K562 (cell line): ENCODE measurements around the gene PTPRR. TPM values are rescaled to one million over a fixed set of nuclear protein-coding genes. Genes with fewer than 3 reads are reported as not detected.

ENCODE experiments used
- ATAC-seq: fragments of 200-7000 bp; cut with Tn5 transposase; 3 replicates; pipeline ENCODE4 v1.9.1; 2020; ENCODE audit warnings: moderate library complexity
- BruUV-seq: library from RNA; stranded (reverse); fragments of 400-500 nt; replicated peaks from 2 replicates; lab custom pipeline; 2021; lab: Mats Ljungman, UMichigan
- CTCF ChIA-PET: fragments of 300-600 bp; formaldehyde crosslinking; extraction: SDS; loops from one replicate; lab custom pipeline; 2021; ENCODE audit warnings: low intra/inter-chr PET ratio; lab: Yijun Ruan, JAX
- POLR2A ChIA-PET: fragments of 300-600, 350-650 bp; sonication (Branson Sonifier 250); formaldehyde crosslinking; extraction: SDS; loops from one replicate; lab custom pipeline; 2021; ENCODE audit warnings: antibody characterized with exemption, inconsistent platforms; lab: Yijun Ruan, JAX
- DNase-seq, 4 experiments: peaks; one replicate each; pipeline versions ENCODE4 v3.0.0 to v3.0.0-alpha.2; 2011 to 2018; ENCODE audit warnings: low spot score in 3 of 4, mixed read lengths in 3 of 4; ENCODE audit errors: extremely low read depth in 1 of 4
- FAIRE-seq: peaks from 2 replicates; lab custom pipeline; 2011; peaks lifted over from hg19 to GRCh38; lab: Jason Lieb, UNC
- H2AFZ ChIP-seq: 2 replicates; pipeline ENCODE4 v1.6.0; 2011; ENCODE audit warnings: low read depth, low read length, control low read depth, inconsistent platforms
- H3K27ac ChIP-seq: fragments of 200-600 bp; 3 replicates; pipeline ENCODE4 v1.8.0; 2011; ENCODE audit warnings: low read depth, mild to moderate bottlenecking, control low read depth, inconsistent platforms, low read length, moderate library complexity, mixed read lengths; ENCODE audit errors: extremely low read depth
- H3K27me3 ChIP-seq, 2 experiments: fragments of 300-600 bp in 1 of 2; 2 replicates in 1 of 2; 3 replicates in 1 of 2; pipeline versions ENCODE4 v1.6.0 to v1.8.0; 2011; ENCODE audit warnings: inconsistent platforms in 2 of 2, low read length in 2 of 2, mild to moderate bottlenecking in 1 of 2, mixed read lengths in 1 of 2, moderate library complexity in 1 of 2; ENCODE audit not compliant: control insufficient read depth in 2 of 2, insufficient read depth in 2 of 2
- H3K36me3 ChIP-seq: fragments of 300-600 bp; 3 replicates; pipeline ENCODE4 v1.8.0; 2011; ENCODE audit warnings: mild to moderate bottlenecking, low read length, inconsistent platforms; ENCODE audit not compliant: control insufficient read depth, insufficient read depth
- H3K4me1 ChIP-seq, 2 experiments: fragments of 200-600 bp in 1 of 2; replicated peaks in 1 of 2; 2 replicates in 1 of 2; 3 replicates in 1 of 2; pipeline versions ENCODE4 v1.5.1 to v1.8.0; 2011; ENCODE audit warnings: inconsistent platforms in 2 of 2, low read length in 2 of 2, mild to moderate bottlenecking in 1 of 2, mixed read lengths in 1 of 2, moderate library complexity in 1 of 2; ENCODE audit not compliant: control insufficient read depth in 2 of 2, insufficient read depth in 2 of 2
- H3K4me2 ChIP-seq: 2 replicates; pipeline ENCODE4 v1.6.1; 2011; ENCODE audit warnings: low read length, control low read depth, inconsistent platforms, mixed read lengths; ENCODE audit not compliant: insufficient read depth
- H3K4me3 ChIP-seq: fragments of 200-600 bp; sonication (generic), shearing (Covaris generic); 2 replicates; pipeline ENCODE4 v1.5.1; 2016; ENCODE audit warnings: control low read depth, inconsistent platforms
- H3K79me2 ChIP-seq: fragments of 200-600 bp; 3 replicates; pipeline ENCODE4 v1.8.0; 2011; ENCODE audit warnings: low read length, inconsistent platforms; ENCODE audit not compliant: control insufficient read depth, insufficient read depth
- H3K9ac ChIP-seq, 2 experiments: 2 replicates each; pipeline versions ENCODE4 v1.6.0 to v1.6.1; 2011; ENCODE audit warnings: low read depth in 2 of 2, low read length in 2 of 2, control low read depth in 1 of 2, inconsistent platforms in 1 of 2, mild to moderate bottlenecking in 1 of 2, mixed read lengths in 1 of 2; ENCODE audit not compliant: insufficient read depth in 1 of 2
- H3K9me1 ChIP-seq: one replicate; pipeline ENCODE4 v1.6.0; 2011; ENCODE audit warnings: inconsistent platforms, mild to moderate bottlenecking, low read length, moderate library complexity; ENCODE audit not compliant: control insufficient read depth, insufficient read depth
- H3K9me3 ChIP-seq: replicated peaks from 2 replicates; pipeline ENCODE4 v1.5.1; 2011; ENCODE audit warnings: low read depth, low read length, inconsistent platforms; ENCODE audit not compliant: control insufficient read depth, insufficient read depth
- H4K20me1 ChIP-seq: replicated peaks from 2 replicates; pipeline ENCODE4 v1.6.1; 2011; ENCODE audit warnings: low read length, inconsistent platforms, mixed read lengths; ENCODE audit not compliant: control insufficient read depth, insufficient read depth
- HEY1 ChIP-seq: fragments of 250-450 bp; sonication (Bioruptor Pico); IDR thresholded peaks from 2 replicates; pipeline ENCODE4 v1.5.0; 2020; ENCODE audit warnings: mild to moderate bottlenecking, moderate library complexity, borderline replicate concordance
- JUN ChIP-seq, 2 experiments: sonication (generic) in 1 of 2; formaldehyde crosslinking in 1 of 2; IDR thresholded peaks; 2 replicates each; pipeline versions ENCODE4 v1.6.1 to v1.8.0; 2012 to 2022; ENCODE audit warnings: borderline replicate concordance in 2 of 2, mild to moderate bottlenecking in 2 of 2, improper control_type of control experiment in 1 of 2, low read depth in 1 of 2, low read length in 1 of 2, missing genetic modification reagents in 1 of 2
- MTA3 ChIP-seq: fragments of 450-650 bp; formaldehyde crosslinking; IDR thresholded peaks from 2 replicates; pipeline ENCODE4 v1.6.1; 2017; ENCODE audit warnings: mild to moderate bottlenecking, borderline replicate concordance
- PHTF2 ChIP-seq: fragments of 250-450 bp; sonication (Bioruptor Pico); IDR thresholded peaks from 2 replicates; pipeline ENCODE4 v1.5.0; 2021; ENCODE audit warnings: mild to moderate bottlenecking
- RAD21 ChIP-seq, 2 experiments: fragments of 250-450 bp in 1 of 2; fragments of 450-650 bp in 1 of 2; sonication (Bioruptor Pico) in 1 of 2; formaldehyde crosslinking in 1 of 2; IDR thresholded peaks in 1 of 2; conservative IDR thresholded peaks in 1 of 2; 2 replicates each; pipeline versions ENCODE4 v1.4.0 to v1.8.0; 2020 to 2022; ENCODE audit warnings: mild to moderate bottlenecking in 2 of 2, moderate library complexity in 1 of 2
- SNIP1 ChIP-seq: fragments of 450-650 bp; IDR thresholded peaks from 2 replicates; pipeline ENCODE4 v1.7.1; 2017; ENCODE audit warnings: low read depth, mild to moderate bottlenecking
- STAT5A ChIP-seq: IDR thresholded peaks from 2 replicates; pipeline ENCODE4 v1.6.1; 2012; ENCODE audit warnings: low read length, inconsistent platforms, borderline replicate concordance
- ZNF589 ChIP-seq: fragments of 200-800 bp; sonication (Bioruptor generic); IDR thresholded peaks from 2 replicates; pipeline ENCODE4 v1.6.1; 2016; ENCODE audit warnings: low read depth, missing genetic modification characterization, missing compliant biosample characterization
- WGBS: fragments of 100-300 bp; shearing (Covaris generic); methylation state at CpG from one replicate; pipeline ENCODE4 v1.1.6; 2016; ENCODE audit warnings: low coverage, mixed read lengths; ENCODE audit not compliant: insufficient coverage; ENCODE audit errors: missing lambda C conversion rate; 5-methylcytosine and 5-hydroxymethylcytosine counted together
- in situ Hi-C: fragments of 300-500 bp; cut with MboI; formaldehyde crosslinking; loops from 4 replicates; pipeline ENCODE4 v1.15.0; 2018; ENCODE audit warnings: inconsistent platforms, mixed read lengths
- intact Hi-C: fragments of 100-400 bp; cut with micrococcal nuclease; formaldehyde crosslinking; loops from 2 replicates; pipeline ENCODE4 v1.14.2; 2022
- polyA plus RNA-seq, 8 experiments: library from polyadenylated mRNA; depleted of rRNA in 4 of 8; stranded (reverse) in 5 of 8; unstranded in 3 of 8; fragments of >200 nt; fragmentation: Nextera tagmentation in 2 of 8; fragmentation: Illumina TruSeq in 1 of 8; extraction: Ambion mirVana in 2 of 8; extraction: Trizol in 1 of 8; gene quantifications; 2 replicates each; pipeline versions ENCODE4 v1.2.1 to v1.2.3, GENCODE V29; 2011 to 2014; ENCODE audit warnings: inconsistent platforms in 1 of 8, missing spikeins in 1 of 8
- total RNA-seq, 7 experiments: library from RNA; depleted of rRNA in 6 of 7; stranded (reverse); fragments of >200 nt in 6 of 7; fragmentation: Illumina TruSeq in 2 of 7; extraction: Trizol in 2 of 7; gene quantifications; 2 replicates each; pipeline versions ENCODE4 v1.2.1 to v1.2.3, GENCODE V29; 2011 to 2021; ENCODE audit warnings: low replicate concordance in 1 of 7
- TF ChIP-seq, protein P1 (sequence below): fragments of 250-450 bp; sonication (Bioruptor Pico); IDR thresholded peaks from 2 replicates; pipeline ENCODE4 v1.8.0; 2022; ENCODE audit warnings: moderate library complexity, mild to moderate bottlenecking, inconsistent platforms
- TF ChIP-seq, protein P2 (sequence below), 3 experiments: IDR thresholded peaks in 2 of 3; conservative IDR thresholded peaks in 1 of 3; 2 replicates each; pipeline ENCODE4 v1.5.1; 2011 to 2012; ENCODE audit warnings: low read length in 3 of 3, mild to moderate bottlenecking in 3 of 3, control low read depth in 2 of 3, improper control_type of control experiment in 1 of 3, inconsistent platforms in 1 of 3, low read depth in 1 of 3, mixed read lengths in 1 of 3, moderate library complexity in 1 of 3; ENCODE audit not compliant: insufficient read depth in 2 of 3

The PTPRR gene
- total and polyA plus RNA-seq, 9 of the 15 experiments (the other 6 are each of a cell fraction or from before 2014, with no cell fraction given) = 6.6 to 41.7 (median 12.3) TPM

DNA sequence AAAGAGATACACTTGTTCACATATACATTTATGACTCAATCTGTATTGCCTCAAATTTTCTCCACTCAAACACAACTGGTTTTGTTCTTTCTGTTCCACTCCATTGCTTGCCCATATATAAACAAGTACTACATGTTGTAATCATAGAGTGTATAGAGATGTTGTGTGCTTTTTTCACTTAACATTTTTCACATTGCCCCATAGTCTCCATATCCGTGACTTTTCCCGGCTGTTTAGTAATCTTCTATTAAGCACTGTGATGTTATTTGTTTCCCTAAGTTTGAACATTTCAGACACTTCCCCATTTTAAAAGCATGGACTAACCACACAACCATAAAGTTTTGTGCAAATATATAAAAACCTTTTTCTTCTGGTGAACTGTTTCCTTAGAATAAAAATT lies 45.5 kb upstream of the PTPRR start (continued):
- TF ChIP-seq STAT5A = no peak
- no peak for TF ChIP-seq HEY1 (CRISPR knock-in tag)
- TF ChIP-seq MTA3 = no peak
- TF ChIP-seq, protein P1, sequence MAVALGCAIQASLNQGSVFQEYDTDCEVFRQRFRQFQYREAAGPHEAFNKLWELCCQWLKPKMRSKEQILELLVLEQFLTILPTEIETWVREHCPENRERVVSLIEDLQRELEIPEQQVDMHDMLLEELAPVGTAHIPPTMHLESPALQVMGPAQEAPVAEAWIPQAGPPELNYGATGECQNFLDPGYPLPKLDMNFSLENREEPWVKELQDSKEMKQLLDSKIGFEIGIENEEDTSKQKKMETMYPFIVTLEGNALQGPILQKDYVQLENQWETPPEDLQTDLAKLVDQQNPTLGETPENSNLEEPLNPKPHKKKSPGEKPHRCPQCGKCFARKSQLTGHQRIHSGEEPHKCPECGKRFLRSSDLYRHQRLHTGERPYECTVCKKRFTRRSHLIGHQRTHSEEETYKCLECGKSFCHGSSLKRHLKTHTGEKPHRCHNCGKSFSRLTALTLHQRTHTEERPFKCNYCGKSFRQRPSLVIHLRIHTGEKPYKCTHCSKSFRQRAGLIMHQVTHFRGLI (CRISPR knock-in tag) = no peak
- TF ChIP-seq ZNF589 (CRISPR knock-in tag) = no peak
- TF ChIP-seq SNIP1 = no peak
- no peak for TF ChIP-seq JUN (IDR thresholded peaks at IDR 0.05; ENCODE audit: borderline replicate concordance, low read depth, low read length)
- TF ChIP-seq JUN (CRISPR knock-in tag; IDR thresholded peaks at IDR 0.05; ENCODE audit: borderline replicate concordance) = no peak
- TF ChIP-seq, all 486 proteins: peak for 0

DNA sequence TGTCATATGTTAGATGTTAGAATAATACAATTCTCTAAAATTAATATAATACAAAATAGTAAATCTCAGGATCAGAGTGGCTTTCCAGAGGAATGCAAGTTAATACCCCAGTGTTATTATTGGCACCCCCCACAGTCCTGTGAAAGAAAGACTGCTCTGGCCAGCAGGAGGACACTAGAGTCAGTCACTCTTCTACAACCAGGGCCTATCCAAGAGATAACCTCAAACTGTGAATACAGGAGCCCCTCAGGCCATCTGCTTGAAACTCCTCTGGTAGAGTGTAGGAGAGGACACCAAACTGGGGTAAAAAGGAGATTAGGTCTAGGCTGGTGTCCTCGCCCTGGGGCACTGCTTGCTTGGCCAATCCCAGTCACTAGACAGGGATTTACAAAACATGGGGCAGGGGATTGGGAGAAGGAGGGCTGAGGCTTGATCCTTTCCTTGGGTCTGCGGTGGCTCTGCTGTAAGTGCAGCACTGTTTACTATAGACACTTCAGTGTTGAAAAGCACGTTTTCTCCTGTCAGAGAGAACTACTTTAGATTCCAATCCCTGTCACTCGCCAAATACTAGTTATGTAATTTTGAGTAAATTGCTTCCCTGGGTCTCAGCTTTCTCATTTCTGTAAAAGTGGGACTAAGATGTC lies 44.5 kb upstream of the PTPRR start:
- H3K79me2 ChIP-seq = no peaks in the 10 kb centered on the region
- peak in 1 of 4 experiments; percentile 6 for DNase-seq
- no peak for FAIRE-seq
- no peak for TF ChIP-seq PHTF2 (CRISPR knock-in tag)
- TF ChIP-seq, protein P2, sequence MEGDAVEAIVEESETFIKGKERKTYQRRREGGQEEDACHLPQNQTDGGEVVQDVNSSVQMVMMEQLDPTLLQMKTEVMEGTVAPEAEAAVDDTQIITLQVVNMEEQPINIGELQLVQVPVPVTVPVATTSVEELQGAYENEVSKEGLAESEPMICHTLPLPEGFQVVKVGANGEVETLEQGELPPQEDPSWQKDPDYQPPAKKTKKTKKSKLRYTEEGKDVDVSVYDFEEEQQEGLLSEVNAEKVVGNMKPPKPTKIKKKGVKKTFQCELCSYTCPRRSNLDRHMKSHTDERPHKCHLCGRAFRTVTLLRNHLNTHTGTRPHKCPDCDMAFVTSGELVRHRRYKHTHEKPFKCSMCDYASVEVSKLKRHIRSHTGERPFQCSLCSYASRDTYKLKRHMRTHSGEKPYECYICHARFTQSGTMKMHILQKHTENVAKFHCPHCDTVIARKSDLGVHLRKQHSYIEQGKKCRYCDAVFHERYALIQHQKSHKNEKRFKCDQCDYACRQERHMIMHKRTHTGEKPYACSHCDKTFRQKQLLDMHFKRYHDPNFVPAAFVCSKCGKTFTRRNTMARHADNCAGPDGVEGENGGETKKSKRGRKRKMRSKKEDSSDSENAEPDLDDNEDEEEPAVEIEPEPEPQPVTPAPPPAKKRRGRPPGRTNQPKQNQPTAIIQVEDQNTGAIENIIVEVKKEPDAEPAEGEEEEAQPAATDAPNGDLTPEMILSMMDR (IDR thresholded peaks at IDR 0.05 in 2 of 3, conservative IDR thresholded peaks at IDR 0.05 in 1 of 3; ENCODE audit: insufficient read depth in 2 of 3, low read depth in 1 of 3, low read length in 3 of 3) = 0 out of 6 replicates have a peak, but pooled peaks of 1 of the 3 experiments have one; percentile 10
- 0 out of 4 replicates have a peak, but pooled peaks of 1 of the 2 experiments have one; percentile 9 for TF ChIP-seq RAD21 (CRISPR knock-in tag; conservative IDR thresholded peaks at IDR 0.05 in 1 of 2, IDR thresholded peaks at IDR 0.05 in 1 of 2)
- no peaks in the 10 kb centered on the region for H3K9me1 ChIP-seq
- BruUV-seq = no TSS peak
- H3K36me3 ChIP-seq = no peaks in the 10 kb centered on the region
- ATAC-seq = peak; percentile 61; the same call in 1 of the 3 replicates
- H3K4me3 ChIP-seq = no peak overlapping the region
- ChIA-PET CTCF (no interaction called here), POLR2A (interaction anchor here (0.6 kb wide), 1 partner anchor 1262 kb away, joined by 3 read pairs; no protein-coding TSS in a partner anchor)
- in situ Hi-C loops = no loop called here
- no peak overlapping the region for H3K4me2 ChIP-seq
- intact Hi-C loops = no loop called here
- 7% methylated on average over 4 of the region's 4 CpGs for WGBS
- no peaks in the 10 kb centered on the region for H4K20me1 ChIP-seq
- H3K9me3 ChIP-seq = no peaks in the 10 kb centered on the region
- H3K9ac ChIP-seq = no peak overlapping the region
- H2AFZ ChIP-seq = no peak overlapping the region
- H3K27ac ChIP-seq = no peak overlapping the region
- no peaks in the 10 kb centered on the region; a peak in 1 of 5 replicates for H3K4me1 ChIP-seq
- no peaks in the 10 kb centered on the region for H3K27me3 ChIP-seq
